GM21825 (cell line): ENCODE results near the gene MYO9B.
A peak's percentile ranks its signal among the peaks of the same experiment; 100 is the strongest.
"Not testable (repeated sequence)": the region's sequence is repeated elsewhere in the genome, so short reads cannot be mapped to it uniquely, and the experiment has no call there.

Experiments used
- ATAC-seq: cut with Tn5 transposase; IDR thresholded peaks from one replicate; pipeline ENCODE4 v1.9.1; 2021; ENCODE audit warnings: mild to moderate bottlenecking, moderate library complexity; ENCODE audit not compliant: unreplicated experiment

MYO9B gene

GRCh38 chr19:17090583-17090982 lies 15.0 kb downstream of the MYO9B start:
- ATAC-seq: no peak

- ATAC-seq: no peak
Measured at GRCh38 chr19:17091758-17092333, 16.3 kb downstream of the MYO9B start.

GRCh38 chr19:17092696-17093095 lies 17.1 kb downstream of the MYO9B start:
- no peak for ATAC-seq

- not testable (repeated sequence) for ATAC-seq
Measured at GRCh38 chr19:17094694-17095093, 19.1 kb downstream of the MYO9B start.

- no peak for ATAC-seq
Measured at GRCh38 chr19:17095141-17095919, 19.8 kb downstream of the MYO9B start.

- ATAC-seq: no peak
Measured at GRCh38 chr19:17097593-17098126, 22.1 kb downstream of the MYO9B start.

- no peak for ATAC-seq
Measured at GRCh38 chr19:17098326-17098725, 22.7 kb downstream of the MYO9B start.

- no peak for ATAC-seq
Measured at GRCh38 chr19:17101686-17102628, 26.4 kb downstream of the MYO9B start.

- ATAC-seq: no peak
Measured at GRCh38 chr19:17103177-17103576, 27.6 kb downstream of the MYO9B start.

- no peak for ATAC-seq
Measured at GRCh38 chr19:17104679-17105078, 29.1 kb downstream of the MYO9B start.

- ATAC-seq: no peak
Measured at GRCh38 chr19:17105556-17105955, 30.0 kb downstream of the MYO9B start.

GRCh38 chr19:17106964-17107363 lies 31.4 kb downstream of the MYO9B start:
- not testable (repeated sequence) for ATAC-seq

GRCh38 chr19:17107546-17108452 lies 32.2 kb downstream of the MYO9B start:
- ATAC-seq: no peak

GRCh38 chr19:17108453-17108784 lies 32.8 kb downstream of the MYO9B start:
- ATAC-seq: no peak

- no peak for ATAC-seq
Measured at GRCh38 chr19:17109300-17109699, 33.7 kb downstream of the MYO9B start.

- ATAC-seq: peak; percentile 40
Measured at GRCh38 chr19:17109962-17110598, 34.5 kb downstream of the MYO9B start.

- no peak for ATAC-seq
Measured at GRCh38 chr19:17110599-17110966, 35.0 kb downstream of the MYO9B start.

- ATAC-seq: no peak
Measured at GRCh38 chr19:17111766-17112165, 36.2 kb downstream of the MYO9B start.

GRCh38 chr19:17112271-17112670 lies 36.7 kb downstream of the MYO9B start:
- ATAC-seq: no peak

- ATAC-seq: no peak
Measured at GRCh38 chr19:17112700-17113099, 37.1 kb downstream of the MYO9B start.
